Measurements from ENCODE around the gene MRPL18. TPM values are rescaled to one million over a fixed set of nuclear protein-coding genes. Genes with fewer than 3 reads are reported as not detected.
A peak's percentile ranks its signal among the peaks of the same experiment; 100 is the strongest.

MRPL18 gene
- total and polyA plus RNA-seq, 4 donors: 42.9 to 120 (median 61.3) TPM

GRCh38 chr6:159842035-159842434, 51.8 kb downstream of the MRPL18 start:
- no peak for ATAC-seq (ENCODE audit: insufficient read depth, low FRiP score)
- WGBS, 2 donors: 67 to 86% methylated on average over 4 of the region's 4 CpGs
- no peak for TF ChIP-seq CTCF (IDR thresholded peaks at IDR 0.05; ENCODE audit: control extremely low read depth, extremely low read depth)
- H3K36me3 ChIP-seq (ENCODE audit: control insufficient read depth in 4 of 4, insufficient read depth in 4 of 4, low read length in 4 of 4): no peaks in the 10 kb centered on the region
- no peaks in the 10 kb centered on the region for H3K9me3 ChIP-seq (ENCODE audit: control insufficient read depth in 4 of 4, insufficient read depth in 3 of 4, low read length in 3 of 4)
- DNase-seq: no peak
- no peak overlapping the region for H3K27ac ChIP-seq (ENCODE audit: low read depth in 1 of 2, low read length in 1 of 2)
- no peaks in the 10 kb centered on the region for H3K27me3 ChIP-seq (ENCODE audit: control insufficient read depth in 3 of 3, insufficient read depth in 3 of 3, low read length in 2 of 3)
- H3K4me1 ChIP-seq (ENCODE audit: control insufficient read depth in 5 of 5, insufficient read depth in 5 of 5, low read length in 5 of 5): no peaks in the 10 kb centered on the region
- H3K9ac ChIP-seq (ENCODE audit: insufficient read depth in 1 of 2, low read length in 2 of 2): no peak overlapping the region
- no peak overlapping the region for H3K4me3 ChIP-seq

- no peaks in the 10 kb centered on the region for H3K4me1 ChIP-seq (ENCODE audit: control insufficient read depth in 5 of 5, insufficient read depth in 5 of 5, low read length in 5 of 5)
- no peaks in the 10 kb centered on the region for H3K9me3 ChIP-seq (ENCODE audit: control insufficient read depth in 4 of 4, insufficient read depth in 3 of 4, low read length in 3 of 4)
- no peaks in the 10 kb centered on the region for H3K27me3 ChIP-seq (ENCODE audit: control insufficient read depth in 3 of 3, insufficient read depth in 3 of 3, low read length in 2 of 3)
- H3K27ac ChIP-seq (ENCODE audit: low read depth in 1 of 2, low read length in 1 of 2): no peak overlapping the region
- DNase-seq (no peak), ATAC-seq (ENCODE audit: insufficient read depth, low FRiP score) (no peak)
- no peaks in the 10 kb centered on the region for H3K36me3 ChIP-seq (ENCODE audit: control insufficient read depth in 4 of 4, insufficient read depth in 4 of 4, low read length in 4 of 4)
- TF ChIP-seq CTCF (IDR thresholded peaks at IDR 0.05; ENCODE audit: control extremely low read depth, extremely low read depth): no peak
- 86 to 88% methylated on average over 12 to 13 of the region's 13 CpGs for whole genome bisulfite sequencing, 2 donors
- no peak overlapping the region for H3K9ac ChIP-seq (ENCODE audit: insufficient read depth in 1 of 2, low read length in 2 of 2)
- H3K4me3 ChIP-seq: no peak overlapping the region
These were observed 54.7 kb downstream of the MRPL18 start for GRCh38 chr6:159844737-159845645.

Small RNAs within 50 kb of the gene (small RNA-seq; reads per million reads assigned to genes)
- gene SNORA20 (ENCODE audit: low replicate concordance) (71.9 reads per million, percentile 98 among the genes with 10 or more reads in this experiment), gene SNORA29 (ENCODE audit: low replicate concordance) (not detected)

Other genes starting within 250 kb of the MRPL18 start
- gene SOD2, start 97.2 kb upstream of the MRPL18 start, total RNA-seq: 100 to 1,000 TPM; 797 to 807 TPM
- 1,000 to 10,000 TPM in 1 of 2 donors, 100 to 1,000 TPM in 1; 219 to 3,918 TPM for gene SOD2, start 97.2 kb upstream of the MRPL18 start, polyA plus RNA-seq
- gene WTAP, start 63.0 kb upstream of the MRPL18 start, total RNA-seq: 100 to 1,000 TPM in 1 of 2 donors, 10 to 100 TPM in 1; 85.0 to 140 TPM
- 100 to 1,000 TPM in 1 of 2 donors, 10 to 100 TPM in 1; 70.8 to 145 TPM for gene WTAP, start 63.0 kb upstream of the MRPL18 start, polyA plus RNA-seq
- gene ACAT2, start 28.4 kb upstream of the MRPL18 start, total RNA-seq: 10 to 100 TPM; 20.8 to 84.4 TPM
- 10 to 100 TPM; 62.0 to 73.2 TPM for gene ACAT2, start 28.4 kb upstream of the MRPL18 start, polyA plus RNA-seq
- gene TCP1, start 865 bp upstream of the MRPL18 start, total RNA-seq: 100 to 1,000 TPM; 129 to 206 TPM
- gene TCP1, start 865 bp upstream of the MRPL18 start, polyA plus RNA-seq: 100 to 1,000 TPM in 1 of 2 donors, 10 to 100 TPM in 1; 80.0 to 109 TPM
- gene PNLDC1, start 9.8 kb downstream of the MRPL18 start, total RNA-seq: under 1 TPM; 0.23 to 0.28 TPM
- under 1 TPM; 0.14 to 0.19 TPM for gene PNLDC1, start 9.8 kb downstream of the MRPL18 start, polyA plus RNA-seq
- under 1 TPM in 1 of 2 donors, not detected in 1; 0.14 TPM for gene MAS1, start 100.5 kb downstream of the MRPL18 start, total RNA-seq
- under 1 TPM; 0.01 to 0.02 TPM for gene MAS1, start 100.5 kb downstream of the MRPL18 start, polyA plus RNA-seq
- gene IGF2R, start 178.6 kb downstream of the MRPL18 start, total RNA-seq: 100 to 1,000 TPM; 118 to 125 TPM
- gene IGF2R, start 178.6 kb downstream of the MRPL18 start, polyA plus RNA-seq: 10 to 100 TPM; 30.0 to 67.3 TPM

Data from lung (tissue), 13 donors.